Stimulated activated naive CD8-positive, alpha-beta T cell treated with anti-CD3 and anti-CD28 coated beads, Interleukin-15, Interleukin-2, amounts not matched to agents 100 ng/mL and 50 ng/mL, for 24 hours (primary cell): ENCODE results near the gene TMEM141.
"Not testable (repeated sequence)": the region's sequence is repeated elsewhere in the genome, so short reads cannot be mapped to it uniquely, and the experiment has no call there.

Source experiments
- H3K27ac Mint-ChIP-seq: one replicate; pipeline ENCODE4 v1.8.0; 2021; ENCODE audit warnings: mild to moderate bottlenecking, mixed read lengths
- H3K27me3 Mint-ChIP-seq: one replicate; pipeline ENCODE4 v1.8.0; 2021; ENCODE audit warnings: mixed read lengths
- H3K36me3 Mint-ChIP-seq: one replicate; pipeline ENCODE4 v1.8.0; 2021; ENCODE audit warnings: low read depth, mixed read lengths
- H3K4me1 Mint-ChIP-seq: one replicate; pipeline ENCODE4 v1.8.0; 2021; ENCODE audit warnings: low read depth, mixed read lengths
- H3K4me3 Mint-ChIP-seq: one replicate; pipeline ENCODE4 v1.8.0; 2021; ENCODE audit warnings: mild to moderate bottlenecking, mixed read lengths
- H3K9me3 Mint-ChIP-seq: one replicate; pipeline ENCODE4 v1.8.0; 2021; ENCODE audit warnings: mixed read lengths

Gene TMEM141

DNA sequence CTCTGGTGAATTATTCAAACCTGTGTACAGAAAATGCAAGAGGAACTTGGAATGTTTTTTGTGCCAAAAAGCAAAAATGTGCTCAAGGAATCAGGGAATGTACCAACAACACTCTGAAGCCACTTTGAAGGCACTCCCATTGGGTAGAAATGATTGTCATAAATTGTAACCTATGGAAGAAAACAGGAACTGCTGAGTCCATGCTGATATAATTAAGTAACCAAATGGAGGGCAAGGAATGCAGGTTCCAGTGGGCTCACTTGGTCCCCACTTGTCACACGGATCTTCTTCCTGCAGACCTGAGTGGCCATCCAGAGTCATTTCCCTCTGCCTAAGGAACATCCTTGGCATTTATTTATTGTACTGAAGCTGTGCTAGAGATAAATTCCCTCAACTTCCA lies 39.9 kb upstream of the TMEM141 start:
- H3K4me3 Mint-ChIP-seq: no peak overlapping the region
- peaks cover 11% of the 10 kb centered on the region for H3K36me3 Mint-ChIP-seq
- peaks cover 15% of the 10 kb centered on the region for H3K27me3 Mint-ChIP-seq
- peaks cover 15% of the 10 kb centered on the region for H3K9me3 Mint-ChIP-seq
- peaks cover 22% of the 10 kb centered on the region for H3K4me1 Mint-ChIP-seq
- no peak overlapping the region for H3K27ac Mint-ChIP-seq

DNA sequence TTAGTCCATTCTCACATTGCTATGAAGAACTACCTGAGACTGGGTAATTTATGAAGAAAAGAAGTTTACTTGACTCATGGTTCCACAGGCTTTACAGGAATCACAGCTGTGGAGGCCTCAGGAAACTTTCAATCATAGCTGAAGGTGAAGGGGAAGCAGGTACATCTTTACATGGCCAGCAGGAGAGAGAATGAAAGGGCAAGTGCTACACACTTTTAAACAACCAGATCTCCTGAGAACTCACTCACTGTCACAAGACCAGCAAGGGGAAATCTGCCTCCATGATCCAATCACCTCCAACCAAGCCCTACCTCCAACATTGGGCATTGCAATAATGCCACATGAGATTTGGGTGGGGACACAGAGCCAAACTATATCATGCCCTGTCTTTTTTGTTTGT lies 39.3 kb upstream of the TMEM141 start:
- peaks cover 22% of the 10 kb centered on the region for H3K4me1 Mint-ChIP-seq
- peaks cover 15% of the 10 kb centered on the region for H3K27me3 Mint-ChIP-seq
- peaks cover 15% of the 10 kb centered on the region for H3K9me3 Mint-ChIP-seq
- no peak overlapping the region for H3K27ac Mint-ChIP-seq
- H3K36me3 Mint-ChIP-seq: peaks cover 11% of the 10 kb centered on the region
- no peak overlapping the region for H3K4me3 Mint-ChIP-seq

DNA sequence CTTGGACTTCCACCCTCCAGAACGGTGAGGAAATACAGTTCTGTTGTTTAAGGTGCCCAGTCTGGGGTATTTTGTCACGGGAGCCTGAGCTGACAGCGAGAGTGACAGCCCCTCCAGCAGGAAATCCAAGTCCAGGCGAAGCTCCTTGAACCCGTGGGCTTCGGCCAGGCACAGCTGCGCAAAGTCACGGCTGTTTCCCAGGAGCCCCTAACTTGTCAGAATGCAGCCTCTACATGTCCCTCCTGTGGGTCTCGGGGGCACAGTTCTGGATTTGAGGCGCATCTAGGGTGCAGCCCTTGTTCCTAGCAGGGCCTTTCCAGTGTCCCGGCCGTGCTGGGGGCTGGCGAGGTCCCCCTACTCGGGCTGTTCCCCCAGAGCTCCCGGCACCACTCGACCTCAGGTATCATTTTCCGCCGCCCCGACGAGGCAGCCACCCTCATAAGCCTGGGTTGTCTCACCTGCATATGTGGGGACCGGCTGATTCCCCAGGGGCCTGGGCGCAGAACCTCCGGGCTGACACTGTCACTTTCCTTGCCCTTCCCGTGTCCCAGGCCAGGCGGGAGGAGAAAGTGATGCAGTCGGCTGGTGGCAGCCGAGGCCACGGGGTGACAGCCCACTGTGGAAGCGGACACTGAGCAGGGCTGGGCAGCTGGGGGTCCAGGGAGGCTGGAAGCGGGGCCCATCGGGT lies 37.6 kb upstream of the TMEM141 start:
- Mint-ChIP-seq H3K4me1 (peaks cover 17% of the 10 kb centered on the region), H3K4me3 (no peak overlapping the region), H3K36me3 (peaks cover 11% of the 10 kb centered on the region), H3K27ac (no peak overlapping the region), H3K9me3 (peaks cover 15% of the 10 kb centered on the region), H3K27me3 (peaks cover 15% of the 10 kb centered on the region)

DNA sequence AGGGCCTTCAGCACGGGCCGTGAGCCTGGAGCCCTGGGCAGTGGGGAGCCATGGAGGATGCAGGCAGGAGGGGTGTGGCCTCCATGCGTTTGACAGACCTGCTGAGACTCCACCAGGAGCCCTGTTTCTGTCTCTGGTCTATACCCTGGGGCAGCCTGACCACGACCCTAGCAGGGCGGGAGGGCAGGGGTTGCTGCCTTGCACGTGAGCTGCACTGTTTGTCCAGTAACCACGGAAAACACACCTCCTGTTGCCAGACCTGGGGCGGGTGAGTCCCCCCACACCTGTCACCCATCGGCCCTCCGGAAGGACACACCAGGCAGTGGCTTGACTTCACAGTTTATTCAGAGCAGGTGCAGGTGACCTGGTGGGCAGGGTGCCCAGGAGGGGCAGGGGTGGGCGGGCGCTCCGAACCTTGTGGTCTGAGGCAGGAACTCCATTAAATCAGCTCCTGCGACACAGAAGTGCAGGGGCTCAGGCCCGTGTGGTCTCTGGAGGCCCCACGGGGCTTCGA lies 37.0 kb upstream of the TMEM141 start:
- peaks cover 17% of the 10 kb centered on the region for H3K4me1 Mint-ChIP-seq
- H3K27me3 Mint-ChIP-seq: peaks cover 15% of the 10 kb centered on the region
- peaks cover 15% of the 10 kb centered on the region for H3K9me3 Mint-ChIP-seq
- peaks cover 11% of the 10 kb centered on the region for H3K36me3 Mint-ChIP-seq
- H3K27ac Mint-ChIP-seq: no peak overlapping the region
- no peak overlapping the region for H3K4me3 Mint-ChIP-seq

DNA sequence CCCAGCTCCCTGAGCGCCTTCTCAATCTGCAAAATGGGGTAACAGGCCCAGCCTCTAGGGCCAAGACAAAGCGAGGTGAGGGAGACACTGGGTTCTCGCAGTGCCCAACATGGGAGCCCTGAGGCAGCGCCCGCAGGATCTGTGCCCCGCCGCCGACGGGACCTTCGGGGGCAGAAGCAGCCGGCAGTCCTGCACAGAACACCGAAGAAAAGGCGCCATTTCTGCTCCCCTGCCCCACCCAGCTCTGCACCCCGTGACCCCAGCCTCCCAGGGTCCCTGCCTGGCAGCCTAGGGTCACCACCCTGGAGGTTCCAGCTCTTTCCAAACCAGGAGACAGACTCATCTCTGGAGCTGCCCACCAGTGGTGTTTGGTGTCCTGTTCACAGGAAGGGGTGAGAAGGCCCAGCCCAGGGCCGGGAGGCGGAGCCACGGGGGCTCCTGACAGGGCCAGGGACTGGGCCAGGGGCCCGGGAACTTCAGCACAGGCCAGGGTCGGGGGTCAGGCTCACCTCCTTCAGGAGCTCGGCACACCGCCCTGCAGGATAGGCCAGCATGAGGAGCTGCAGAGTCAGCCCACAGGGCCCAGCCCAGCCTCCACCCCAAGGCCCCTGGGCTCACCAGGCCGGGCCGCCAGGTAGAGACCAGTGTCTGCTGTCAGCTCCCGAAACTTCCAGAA lies 36.4 kb upstream of the TMEM141 start:
- Mint-ChIP-seq H3K4me1 (peaks cover 11% of the 10 kb centered on the region), H3K9me3 (peaks cover 15% of the 10 kb centered on the region), H3K27ac (no peak overlapping the region), H3K36me3 (peaks cover 11% of the 10 kb centered on the region), H3K27me3 (peaks cover 15% of the 10 kb centered on the region), H3K4me3 (no peak overlapping the region)

DNA sequence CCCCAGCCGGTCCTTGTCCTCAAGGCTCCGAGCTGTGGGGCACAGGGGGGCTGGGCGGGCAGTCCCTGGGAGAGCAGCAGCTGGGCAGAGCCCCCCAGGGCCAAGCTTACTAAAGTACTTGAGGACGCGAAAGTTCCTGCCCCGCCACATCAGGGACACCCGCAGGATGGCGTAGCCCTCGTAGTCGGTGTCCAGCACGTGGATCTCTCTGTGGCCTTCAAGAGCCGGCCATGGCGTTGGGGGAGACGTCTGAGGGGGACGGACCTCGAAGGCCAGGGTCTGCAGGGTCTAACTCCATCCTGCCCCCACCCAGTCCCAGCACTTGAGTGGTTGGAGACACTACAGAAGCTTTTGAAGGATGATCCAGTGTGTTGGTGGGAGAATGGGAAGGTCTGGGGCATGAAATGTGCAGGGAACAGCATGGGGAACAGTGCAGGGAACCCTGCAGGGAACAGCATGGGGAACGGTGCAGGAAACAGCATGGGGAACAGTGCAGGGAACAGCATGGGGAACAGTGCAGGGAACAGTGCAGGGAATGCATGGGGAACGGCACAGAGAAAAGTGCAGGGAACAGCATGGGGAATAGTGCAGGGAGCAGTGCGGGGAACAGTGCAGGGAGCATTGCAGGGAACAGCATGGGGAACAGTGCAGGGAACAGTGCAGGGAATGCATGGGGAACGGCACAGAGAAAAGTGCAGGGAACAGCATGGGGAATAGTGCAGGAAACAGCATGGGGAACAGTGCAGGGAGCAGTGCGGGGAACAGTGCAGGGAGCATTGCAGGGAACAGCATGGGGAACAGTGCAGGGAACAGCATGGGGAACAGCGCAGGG lies 35.6 kb upstream of the TMEM141 start:
- H3K27ac Mint-ChIP-seq, H3K4me1 Mint-ChIP-seq, H3K4me3 Mint-ChIP-seq: not testable (repeated sequence)
- Mint-ChIP-seq H3K36me3 (peaks cover 11% of the 10 kb centered on the region), H3K27me3 (peaks cover 15% of the 10 kb centered on the region), H3K9me3 (peaks cover 15% of the 10 kb centered on the region)

DNA sequence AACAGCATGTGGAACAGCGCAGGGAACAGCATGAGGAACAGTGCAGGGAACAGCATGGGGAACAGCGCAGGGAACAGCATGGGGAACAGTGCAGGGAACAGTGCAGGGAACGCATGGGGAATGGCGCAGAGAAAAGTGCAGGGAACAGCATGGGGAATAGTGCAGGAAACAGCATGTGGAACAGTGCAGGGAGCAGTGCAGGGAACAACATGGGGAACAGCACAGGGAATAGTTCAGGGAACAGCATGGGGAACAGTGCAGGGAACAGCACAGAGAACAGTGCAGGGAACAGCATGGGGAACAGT lies 35.1 kb upstream of the TMEM141 start:
- H3K27ac Mint-ChIP-seq: no peak overlapping the region
- H3K36me3 Mint-ChIP-seq: peaks cover 11% of the 10 kb centered on the region
- no peak overlapping the region for H3K4me3 Mint-ChIP-seq
- peaks cover 4% of the 10 kb centered on the region for H3K4me1 Mint-ChIP-seq
- peaks cover 15% of the 10 kb centered on the region for H3K27me3 Mint-ChIP-seq
- peaks cover 15% of the 10 kb centered on the region for H3K9me3 Mint-ChIP-seq

DNA sequence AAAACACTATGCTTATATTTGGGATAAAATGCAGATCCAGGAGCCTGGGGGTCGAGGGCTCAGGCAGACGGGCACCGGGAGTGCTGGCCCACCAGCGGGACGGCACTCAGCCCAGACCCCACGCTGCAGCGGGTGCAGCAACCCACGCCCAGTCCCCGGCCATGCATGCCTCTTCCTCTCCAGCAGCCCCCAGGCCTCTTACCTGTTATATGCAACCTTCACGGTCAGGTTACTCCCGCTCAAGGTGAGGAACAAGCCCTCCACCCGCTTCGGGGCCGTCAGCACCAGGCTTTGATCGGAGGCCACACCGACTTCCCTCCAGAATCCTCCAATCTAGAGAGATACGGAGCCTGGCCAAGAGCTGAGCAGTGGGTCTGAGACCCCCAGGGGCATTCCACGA lies 34.3 kb upstream of the TMEM141 start:
- H3K9me3 Mint-ChIP-seq: peaks cover 10% of the 10 kb centered on the region
- peaks cover 11% of the 10 kb centered on the region for H3K27me3 Mint-ChIP-seq
- H3K4me3 Mint-ChIP-seq: no peak overlapping the region
- no peak overlapping the region for H3K27ac Mint-ChIP-seq
- peaks cover 4% of the 10 kb centered on the region for H3K4me1 Mint-ChIP-seq
- H3K36me3 Mint-ChIP-seq: peaks cover 5% of the 10 kb centered on the region

DNA sequence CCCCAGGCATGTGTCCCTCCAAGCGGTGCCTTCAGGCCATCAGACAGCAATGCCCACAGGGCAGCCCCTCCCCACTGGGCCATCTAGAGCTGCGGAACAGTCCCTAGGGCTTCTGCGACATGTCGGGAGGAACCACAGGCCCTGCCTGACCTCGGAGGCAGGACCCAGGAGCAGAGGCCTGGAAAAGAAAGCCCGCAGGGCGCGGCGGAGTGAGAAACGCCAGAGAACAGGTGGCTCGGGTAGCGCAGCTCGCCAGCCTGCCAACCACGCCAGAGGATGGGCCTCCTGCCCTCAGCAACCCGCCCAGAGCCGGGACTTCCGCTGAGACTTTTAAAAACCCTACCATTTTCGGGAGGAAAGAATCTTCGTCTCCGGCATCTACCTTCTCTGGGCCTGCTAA lies 33.8 kb upstream of the TMEM141 start:
- H3K27me3 Mint-ChIP-seq: peaks cover 8% of the 10 kb centered on the region
- peaks cover 3% of the 10 kb centered on the region for H3K36me3 Mint-ChIP-seq
- H3K9me3 Mint-ChIP-seq: peaks cover 7% of the 10 kb centered on the region
- no peak overlapping the region for H3K27ac Mint-ChIP-seq
- no peak overlapping the region for H3K4me3 Mint-ChIP-seq
- H3K4me1 Mint-ChIP-seq: peaks cover 4% of the 10 kb centered on the region

DNA sequence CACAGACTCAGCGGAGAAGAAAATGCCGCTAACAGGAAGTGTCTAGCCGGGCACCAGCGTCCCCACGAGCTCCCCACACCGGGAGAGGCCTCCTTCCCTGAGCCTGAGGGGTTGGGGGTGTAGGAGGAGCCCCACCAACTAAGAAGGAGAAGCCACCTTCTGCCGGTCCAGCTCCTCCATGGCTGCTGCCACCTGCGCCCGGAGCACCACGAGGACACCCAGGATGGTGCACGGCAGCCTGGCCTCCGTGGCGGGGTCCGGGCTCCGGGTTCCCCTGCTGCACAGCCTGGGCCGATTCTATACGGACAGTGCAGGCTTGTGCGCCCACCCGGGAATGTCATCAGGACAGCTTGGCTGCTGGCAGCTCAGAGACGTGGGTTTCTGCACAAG lies 33.4 kb upstream of the TMEM141 start:
- Mint-ChIP-seq H3K4me3 (no peak overlapping the region), H3K27ac (no peak overlapping the region), H3K4me1 (peaks cover 4% of the 10 kb centered on the region)

DNA sequence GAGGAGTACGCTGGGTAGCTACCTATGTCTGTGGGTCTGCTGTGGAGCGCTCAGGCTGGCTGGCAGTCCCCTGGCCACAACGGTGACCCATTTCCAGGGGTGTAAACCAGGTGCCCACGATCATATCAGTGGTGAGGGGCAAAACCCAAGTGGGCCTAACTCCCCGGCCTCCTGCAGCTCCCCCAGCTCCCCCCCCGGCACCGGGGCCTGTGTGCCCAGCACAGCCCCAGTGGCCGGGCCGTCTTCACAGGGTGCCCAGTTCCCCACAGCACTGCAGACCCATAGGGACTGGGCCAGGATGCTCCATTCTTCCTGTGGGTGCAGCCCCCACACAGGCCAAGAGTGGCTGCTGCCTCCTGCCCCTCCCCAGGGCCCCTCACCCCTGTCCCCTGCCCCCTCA lies 32.1 kb upstream of the TMEM141 start:
- no peaks in the 10 kb centered on the region for H3K9me3 Mint-ChIP-seq
- H3K27me3 Mint-ChIP-seq: peaks cover 3% of the 10 kb centered on the region
- H3K4me3 Mint-ChIP-seq: no peak overlapping the region
- no peaks in the 10 kb centered on the region for H3K36me3 Mint-ChIP-seq
- no peak overlapping the region for H3K27ac Mint-ChIP-seq
- H3K4me1 Mint-ChIP-seq: peaks cover 4% of the 10 kb centered on the region

More for the DNA sequence above, 33.4 kb upstream of the TMEM141 start:
- peaks cover 2% of the 10 kb centered on the region for H3K9me3 Mint-ChIP-seq
- H3K36me3 Mint-ChIP-seq: no peaks in the 10 kb centered on the region
- peaks cover 4% of the 10 kb centered on the region for H3K27me3 Mint-ChIP-seq

DNA sequence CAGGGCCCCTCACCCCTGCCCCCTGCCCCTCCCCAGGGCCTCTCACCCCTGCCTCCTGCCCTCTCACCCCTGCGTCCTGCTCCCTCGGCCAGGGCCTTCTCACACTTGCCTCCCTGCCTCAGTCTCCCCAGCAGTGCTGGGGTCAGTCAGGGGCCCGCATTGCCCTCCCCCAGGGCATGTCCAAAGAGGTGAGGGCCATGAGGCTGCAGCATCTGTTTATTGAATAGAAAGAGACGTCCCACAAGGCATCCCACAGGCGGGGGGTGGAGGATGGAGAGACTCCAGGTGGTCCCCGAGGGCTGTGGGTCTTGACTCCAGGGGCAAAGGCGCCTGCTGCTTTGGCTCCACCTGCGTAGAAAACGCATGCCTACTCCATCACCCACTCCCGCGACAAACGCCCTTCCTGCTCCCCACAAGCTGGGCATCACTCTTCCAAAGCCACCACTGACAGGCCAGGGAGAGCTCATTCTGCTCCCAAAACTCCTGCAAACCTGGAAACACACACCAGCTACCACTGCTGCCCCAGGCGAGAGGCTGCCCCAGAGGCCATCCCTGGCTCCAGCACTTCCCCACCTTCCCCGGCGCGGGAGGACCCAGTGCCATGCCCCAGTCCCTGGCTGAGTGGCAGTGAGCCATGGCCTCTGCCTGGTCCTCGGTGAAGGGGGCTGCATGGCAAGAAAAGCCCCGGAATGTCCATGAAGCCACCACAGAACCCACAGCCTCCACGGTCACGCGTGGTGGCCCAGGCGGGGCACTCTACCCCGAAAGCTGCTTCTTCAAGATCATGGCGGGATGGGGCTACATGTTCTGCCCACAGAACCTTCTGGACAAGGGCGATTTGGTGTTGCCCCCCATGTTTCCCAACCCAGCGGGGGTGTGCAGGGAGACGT lies 31.5 kb upstream of the TMEM141 start:
- Mint-ChIP-seq H3K9me3 (no peaks in the 10 kb centered on the region), H3K27ac (no peak overlapping the region), H3K4me1 (peaks cover 4% of the 10 kb centered on the region), H3K36me3 (no peaks in the 10 kb centered on the region), H3K27me3 (peaks cover 3% of the 10 kb centered on the region), H3K4me3 (no peak overlapping the region)

DNA sequence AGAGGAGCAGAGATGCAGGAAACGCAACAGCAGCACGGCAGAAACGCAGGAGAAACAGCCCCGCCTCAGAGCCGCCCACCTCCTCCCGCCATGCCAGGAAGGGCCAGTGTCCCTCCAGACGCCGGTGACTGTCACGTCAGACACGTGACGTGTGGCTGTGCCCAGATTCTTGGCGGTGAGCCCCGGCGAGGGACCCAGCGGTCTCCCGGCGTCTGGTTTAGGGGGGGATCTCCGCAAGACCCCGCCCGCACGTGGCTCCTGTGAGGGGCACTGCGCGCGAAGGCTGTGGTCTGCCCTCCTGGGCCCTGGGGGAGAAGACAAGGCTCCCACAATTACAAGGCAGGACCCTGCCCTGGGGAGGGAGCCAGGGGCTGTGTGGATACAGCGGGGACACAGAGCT lies 30.7 kb upstream of the TMEM141 start:
- no peak overlapping the region for H3K4me3 Mint-ChIP-seq
- H3K36me3 Mint-ChIP-seq: no peaks in the 10 kb centered on the region
- no peaks in the 10 kb centered on the region for H3K9me3 Mint-ChIP-seq
- H3K27ac Mint-ChIP-seq: no peak overlapping the region
- peaks cover 5% of the 10 kb centered on the region for H3K4me1 Mint-ChIP-seq
- peaks cover 3% of the 10 kb centered on the region for H3K27me3 Mint-ChIP-seq

DNA sequence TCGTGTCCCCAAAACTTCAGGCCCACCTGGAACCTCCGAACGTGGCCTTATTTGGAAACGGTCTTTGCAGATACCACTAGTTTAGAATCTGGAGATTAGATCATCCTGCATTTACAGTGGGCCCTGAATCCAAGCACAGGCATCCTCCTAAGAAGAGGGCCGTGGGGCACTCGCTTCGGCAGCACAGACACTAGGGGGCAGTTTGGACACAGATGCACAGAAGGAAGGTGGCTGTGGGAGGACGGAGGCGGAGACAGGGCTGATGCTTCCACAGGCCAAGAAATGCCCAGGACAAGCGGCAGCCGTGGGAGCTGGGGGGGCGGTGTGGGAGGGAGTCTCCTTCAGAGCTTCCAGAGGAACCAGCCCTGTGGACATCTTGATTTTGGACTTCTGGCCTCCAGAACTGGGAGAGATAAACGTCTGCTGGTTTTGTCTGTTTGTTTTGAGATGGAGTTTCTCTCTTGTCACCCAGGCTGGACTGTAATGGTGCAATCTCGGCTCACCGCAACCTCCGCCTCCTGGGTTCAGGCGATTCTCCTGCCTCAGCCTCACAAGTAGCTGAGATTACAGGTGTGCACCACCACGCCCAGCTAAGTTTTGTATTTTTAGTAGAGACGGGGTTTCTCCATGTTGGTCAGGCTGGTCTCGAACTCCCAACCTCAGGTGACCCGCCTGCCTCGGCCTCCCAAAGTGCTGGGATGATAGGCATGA lies 30.2 kb upstream of the TMEM141 start:
- H3K4me1 Mint-ChIP-seq: peaks cover 10% of the 10 kb centered on the region
- H3K36me3 Mint-ChIP-seq, H3K4me3 Mint-ChIP-seq, H3K27ac Mint-ChIP-seq, H3K9me3 Mint-ChIP-seq, H3K27me3 Mint-ChIP-seq: not testable (repeated sequence)
